ENCODE results near the gene KIAA0586.

Gene KIAA0586

GRCh38 chr14:58444627-58445026 is 17.1 kb downstream of the KIAA0586 start:
- H3K27me3 ChIP-seq (replicated peaks; ENCODE audit: control insufficient read depth, insufficient read depth, low read length), result no peaks in the 10 kb centered on the region
- DNase-seq (ENCODE audit: extremely low read depth, insufficient read length), result no peak
- TF ChIP-seq CTCF (IDR thresholded peaks at IDR 0.05; ENCODE audit: insufficient read depth, low read length, poor library complexity, severe bottlenecking), result no peak
- H3K36me3 ChIP-seq (ENCODE audit: control insufficient read depth, insufficient read depth, low read length), result peaks cover 4% of the 10 kb centered on the region
- H3K4me3 ChIP-seq (replicated peaks; ENCODE audit: low read depth, low read length), result no peak overlapping the region

- Histone ChIP-seq H3K27me3 (replicated peaks; ENCODE audit: control insufficient read depth, insufficient read depth, low read length) (no peaks in the 10 kb centered on the region), H3K4me3 (replicated peaks; ENCODE audit: low read depth, low read length) (no peak overlapping the region), H3K36me3 (ENCODE audit: control insufficient read depth, insufficient read depth, low read length) (no peaks in the 10 kb centered on the region)
- TF ChIP-seq CTCF (IDR thresholded peaks at IDR 0.05; ENCODE audit: insufficient read depth, low read length, poor library complexity, severe bottlenecking), result no peak
- DNase-seq (ENCODE audit: extremely low read depth, insufficient read length), result no peak
Measured at GRCh38 chr14:58455593-58456265, 28.2 kb downstream of the KIAA0586 start.

GRCh38 chr14:58460772-58461171 is 33.3 kb downstream of the KIAA0586 start:
- TF ChIP-seq CTCF (IDR thresholded peaks at IDR 0.05; ENCODE audit: insufficient read depth, low read length, poor library complexity, severe bottlenecking), result no peak
- Histone ChIP-seq H3K27me3 (replicated peaks; ENCODE audit: control insufficient read depth, insufficient read depth, low read length) (no peaks in the 10 kb centered on the region), H3K36me3 (ENCODE audit: control insufficient read depth, insufficient read depth, low read length) (no peaks in the 10 kb centered on the region; the same call in none of the 2 replicates), H3K4me3 (replicated peaks; ENCODE audit: low read depth, low read length) (no peak overlapping the region)
- no peak for DNase-seq (ENCODE audit: extremely low read depth, insufficient read length)

- H3K36me3 ChIP-seq (ENCODE audit: control insufficient read depth, insufficient read depth, low read length), result no peaks in the 10 kb centered on the region; the same call in none of the 2 replicates
- no peak overlapping the region for H3K4me3 ChIP-seq (replicated peaks; ENCODE audit: low read depth, low read length)
- TF ChIP-seq CTCF (IDR thresholded peaks at IDR 0.05; ENCODE audit: insufficient read depth, low read length, poor library complexity, severe bottlenecking), result no peak
- no peaks in the 10 kb centered on the region for H3K27me3 ChIP-seq (replicated peaks; ENCODE audit: control insufficient read depth, insufficient read depth, low read length)
- no peak for DNase-seq (ENCODE audit: extremely low read depth, insufficient read length)
Measured at GRCh38 chr14:58463147-58463546, 35.6 kb downstream of the KIAA0586 start.

GRCh38 chr14:58464652-58465051 is 37.1 kb downstream of the KIAA0586 start:
- TF ChIP-seq CTCF (IDR thresholded peaks at IDR 0.05; ENCODE audit: insufficient read depth, low read length, poor library complexity, severe bottlenecking), result no peak
- no peaks in the 10 kb centered on the region; the same call in none of the 2 replicates for H3K36me3 ChIP-seq (ENCODE audit: control insufficient read depth, insufficient read depth, low read length)

More at GRCh38 chr14:58464652-58465051, 37.1 kb downstream of the KIAA0586 start:
- no peak for DNase-seq (ENCODE audit: extremely low read depth, insufficient read length)
- Histone ChIP-seq H3K4me3 (replicated peaks; ENCODE audit: low read depth, low read length) (no peak overlapping the region), H3K27me3 (replicated peaks; ENCODE audit: control insufficient read depth, insufficient read depth, low read length) (no peaks in the 10 kb centered on the region)

Data from GM06990 (cell line).